Astrocyte of the spinal cord (primary cell): Measurements from ENCODE around the gene PNPLA7.

ENCODE experiments used
- DNase-seq: peaks from one replicate; pipeline ENCODE4 v3.0.0; 2011; ENCODE audit warnings: low read depth, low spot score
- H3K4me3 ChIP-seq: 2 replicates; pipeline ENCODE4 v1.5.1; 2011; ENCODE audit warnings: low read depth, mild to moderate bottlenecking, low read length, moderate library complexity
- in situ Hi-C: cut with HindIII; loops from 2 replicates; pipeline ENCODE4 v1.10.0; 2017; ENCODE audit warnings: low sequenced_read_pairs
- TF ChIP-seq, protein P1 (sequence below): IDR thresholded peaks from 2 replicates; pipeline ENCODE4 v1.5.1; 2012; ENCODE audit warnings: low read depth, mild to moderate bottlenecking, low read length, inconsistent platforms

The PNPLA7 gene

DNA sequence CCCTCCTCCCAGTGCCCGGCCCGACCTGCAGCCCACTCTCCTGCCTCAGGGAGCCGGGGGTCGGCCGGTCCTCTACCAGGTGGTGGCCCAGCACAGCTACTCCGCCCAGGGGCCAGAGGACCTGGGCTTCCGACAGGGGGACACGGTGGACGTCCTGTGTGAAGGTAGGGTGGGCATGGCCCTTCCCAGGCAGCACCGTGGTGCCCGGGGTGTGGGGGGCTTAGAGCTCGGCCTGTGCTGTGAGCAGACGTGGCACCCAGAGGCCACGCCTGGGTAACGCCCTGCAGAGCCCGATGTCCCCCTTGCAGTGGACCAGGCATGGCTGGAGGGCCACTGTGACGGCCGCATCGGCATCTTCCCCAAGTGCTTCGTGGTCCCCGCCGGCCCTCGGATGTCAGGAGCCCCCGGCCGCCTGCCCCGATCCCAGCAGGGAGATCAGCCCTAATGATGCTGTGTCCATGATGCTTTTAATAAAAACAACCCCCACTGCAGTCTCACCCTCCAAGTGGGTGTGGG is 116.2 kb downstream of the PNPLA7 start:
- in situ Hi-C loops, result no loop called here
- TF ChIP-seq, protein P1, sequence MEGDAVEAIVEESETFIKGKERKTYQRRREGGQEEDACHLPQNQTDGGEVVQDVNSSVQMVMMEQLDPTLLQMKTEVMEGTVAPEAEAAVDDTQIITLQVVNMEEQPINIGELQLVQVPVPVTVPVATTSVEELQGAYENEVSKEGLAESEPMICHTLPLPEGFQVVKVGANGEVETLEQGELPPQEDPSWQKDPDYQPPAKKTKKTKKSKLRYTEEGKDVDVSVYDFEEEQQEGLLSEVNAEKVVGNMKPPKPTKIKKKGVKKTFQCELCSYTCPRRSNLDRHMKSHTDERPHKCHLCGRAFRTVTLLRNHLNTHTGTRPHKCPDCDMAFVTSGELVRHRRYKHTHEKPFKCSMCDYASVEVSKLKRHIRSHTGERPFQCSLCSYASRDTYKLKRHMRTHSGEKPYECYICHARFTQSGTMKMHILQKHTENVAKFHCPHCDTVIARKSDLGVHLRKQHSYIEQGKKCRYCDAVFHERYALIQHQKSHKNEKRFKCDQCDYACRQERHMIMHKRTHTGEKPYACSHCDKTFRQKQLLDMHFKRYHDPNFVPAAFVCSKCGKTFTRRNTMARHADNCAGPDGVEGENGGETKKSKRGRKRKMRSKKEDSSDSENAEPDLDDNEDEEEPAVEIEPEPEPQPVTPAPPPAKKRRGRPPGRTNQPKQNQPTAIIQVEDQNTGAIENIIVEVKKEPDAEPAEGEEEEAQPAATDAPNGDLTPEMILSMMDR, result no peak
- no peak overlapping the region for H3K4me3 ChIP-seq
- DNase-seq, result no peak

DNA sequence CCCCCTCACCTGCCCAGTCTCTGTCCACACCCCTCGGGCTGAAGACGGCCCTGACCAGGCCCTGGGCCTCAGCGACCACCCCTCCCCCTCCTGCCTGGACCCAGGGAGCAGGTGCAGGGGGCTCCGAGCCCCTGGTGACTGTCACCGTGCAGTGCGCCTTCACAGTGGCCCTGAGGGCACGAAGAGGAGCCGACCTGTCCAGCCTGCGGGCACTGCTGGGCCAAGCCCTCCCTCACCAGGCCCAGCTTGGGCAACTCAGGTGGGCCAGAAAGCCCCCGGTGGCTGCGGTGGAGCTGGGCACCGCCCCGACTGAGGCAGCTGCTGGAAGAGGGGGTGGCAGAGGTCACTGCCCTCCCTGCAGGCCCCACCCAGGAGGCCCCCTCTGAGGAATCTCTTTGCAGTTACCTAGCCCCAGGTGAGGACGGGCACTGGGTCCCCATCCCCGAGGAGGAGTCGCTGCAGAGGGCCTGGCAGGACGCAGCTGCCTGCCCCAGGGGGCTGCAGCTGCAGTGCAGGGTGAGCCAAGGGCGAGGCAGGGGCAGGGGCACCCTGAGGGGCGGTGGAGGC is 116.8 kb downstream of the PNPLA7 start:
- H3K4me3 ChIP-seq, result no peak overlapping the region
- TF ChIP-seq, protein P1, result no peak
- DNase-seq, result no peak
- in situ Hi-C loops, result no loop called here

DNA sequence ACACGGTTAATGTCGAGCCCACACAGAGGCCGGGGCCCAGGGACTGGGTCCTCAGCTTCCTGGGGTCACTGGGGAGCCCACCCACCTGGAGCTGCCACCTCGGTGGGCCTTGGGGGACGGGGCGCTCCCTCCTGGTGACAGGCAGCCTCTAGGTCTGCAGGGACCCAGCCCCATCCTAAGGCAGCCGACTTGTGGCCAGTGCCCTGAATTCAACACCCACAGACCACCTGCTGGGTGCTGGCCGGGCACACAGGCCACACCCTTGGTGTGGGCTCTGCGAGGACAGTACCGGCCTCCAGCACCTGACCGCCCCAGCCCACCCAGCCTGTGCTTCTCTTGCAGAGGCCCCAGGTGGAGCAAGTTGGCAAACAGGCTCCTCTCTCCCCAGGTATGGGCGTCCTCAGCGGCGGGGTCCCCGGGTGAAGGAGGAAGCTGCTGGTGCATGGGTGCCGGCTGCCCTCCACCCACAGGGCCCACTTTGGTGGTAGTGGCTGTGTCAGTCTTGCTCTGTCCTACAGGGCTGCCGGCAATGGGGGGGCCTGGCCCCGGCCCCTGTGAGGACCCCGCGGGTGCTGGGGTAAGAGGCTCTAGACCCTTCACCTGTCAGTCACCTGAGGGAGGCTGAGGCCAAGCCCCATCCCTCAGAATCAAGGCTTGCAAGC is 117.4 kb downstream of the PNPLA7 start:
- in situ Hi-C loops, result no loop called here
- no peak for DNase-seq
- TF ChIP-seq, protein P1, result no peak
- H3K4me3 ChIP-seq, result no peak overlapping the region

DNA sequence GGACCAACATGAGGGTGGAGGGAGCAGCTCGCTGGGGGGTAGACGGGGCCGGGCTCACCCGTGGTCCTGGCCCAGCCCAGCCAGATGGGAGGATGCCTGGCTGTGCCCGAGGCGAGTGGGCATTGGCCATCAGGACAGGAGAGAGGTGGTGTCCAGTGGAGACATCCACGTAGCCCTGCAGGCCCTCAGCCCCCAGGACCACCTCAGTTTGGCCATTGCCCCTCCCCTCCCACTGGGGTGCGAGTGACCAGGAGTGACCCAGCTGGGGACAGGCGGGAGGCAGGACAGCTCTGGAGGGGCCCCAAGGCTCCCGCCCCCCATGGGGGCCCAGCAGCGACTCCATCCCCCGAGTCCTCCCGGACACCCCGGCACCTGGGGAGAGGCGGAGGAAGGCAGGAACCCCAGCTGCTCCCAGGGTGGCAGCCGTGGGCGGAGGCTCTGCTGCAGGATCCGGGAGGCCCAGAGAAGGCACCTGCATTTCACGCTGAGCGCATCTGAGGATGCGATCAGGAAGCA is 118.7 kb downstream of the PNPLA7 start:
- no peak for DNase-seq
- no peak overlapping the region for H3K4me3 ChIP-seq
- in situ Hi-C loops, result no loop called here
- TF ChIP-seq, protein P1, result no peak

DNA sequence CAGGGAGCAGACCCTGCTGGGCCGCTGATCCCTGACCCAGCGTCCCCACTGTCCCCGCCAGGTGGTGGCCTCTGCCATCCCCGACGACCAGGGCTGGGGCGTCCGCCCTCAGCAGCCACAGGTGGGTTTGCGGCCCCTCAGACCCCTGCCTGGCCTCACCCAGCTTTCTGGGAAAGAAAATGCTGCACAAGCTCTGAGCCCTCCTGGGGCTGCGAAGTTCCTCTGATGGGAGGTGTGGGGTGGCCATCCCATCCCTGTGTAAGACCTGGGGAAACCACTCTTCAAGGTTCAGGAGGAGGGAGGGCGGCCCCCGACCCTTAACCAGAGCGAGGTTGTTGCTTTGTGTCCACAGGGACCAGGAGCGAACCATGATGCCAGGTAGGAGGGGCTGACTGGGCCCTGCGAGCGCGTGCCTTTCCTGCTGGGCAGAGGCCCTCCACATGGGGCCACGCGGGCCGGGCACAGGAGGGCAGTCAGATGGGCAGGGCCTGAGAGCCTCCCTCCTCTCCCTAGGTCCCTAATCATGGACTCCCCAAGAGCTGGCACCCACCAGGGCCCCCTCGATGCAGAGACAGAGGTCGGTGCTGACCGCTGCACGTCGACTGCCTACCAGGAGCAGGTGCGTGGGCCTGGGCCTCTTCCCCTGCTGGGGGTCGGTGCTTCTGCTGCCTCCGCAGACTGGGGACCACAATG is 119.3 kb downstream of the PNPLA7 start:
- no peak for DNase-seq
- no peak overlapping the region for H3K4me3 ChIP-seq
- in situ Hi-C loops, result no loop called here
- TF ChIP-seq, protein P1, result no peak

DNA sequence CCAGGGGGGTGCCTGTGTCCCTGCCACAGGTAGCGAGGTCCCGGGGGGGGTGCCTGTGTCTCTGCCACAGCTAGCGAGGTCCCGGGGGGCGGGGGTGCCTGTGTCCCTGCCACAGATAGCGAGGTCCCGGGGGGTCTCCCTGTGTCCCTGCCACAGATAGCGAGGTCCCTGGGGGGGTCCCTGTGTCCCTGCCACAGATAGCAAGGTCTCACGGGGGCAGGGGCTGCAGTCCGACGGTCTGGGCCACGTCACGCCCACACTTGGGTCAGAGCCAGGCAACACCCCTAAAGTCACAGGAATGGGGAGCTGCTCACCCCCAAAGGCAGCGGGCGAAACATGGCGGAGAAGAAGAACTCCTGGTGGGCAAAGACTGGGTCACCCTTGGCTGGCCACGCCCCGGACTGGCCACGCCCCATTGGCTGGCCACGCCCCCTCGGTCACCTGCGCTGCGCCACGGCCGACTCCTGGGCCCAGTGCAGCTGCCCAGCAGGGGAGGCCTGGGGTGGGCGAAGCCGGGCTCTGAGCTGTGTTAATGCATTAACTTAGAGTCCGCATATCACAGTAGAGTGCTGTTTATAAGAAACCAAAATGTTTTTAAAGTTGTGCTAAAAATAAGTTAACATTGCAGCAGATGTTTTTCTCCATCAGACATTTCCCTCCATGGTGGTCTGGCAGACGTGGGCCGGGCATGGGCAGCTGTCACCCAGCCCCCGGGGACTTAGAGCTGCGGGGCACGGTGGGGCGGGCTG is 120.1 kb downstream of the PNPLA7 start:
- no peak for DNase-seq
- TF ChIP-seq, protein P1, result no peak
- in situ Hi-C loops, result no loop called here
- no peak overlapping the region for H3K4me3 ChIP-seq
